Suppressor macrophage treated with lipopolysaccharide for 4 hours (primary cell): ENCODE results near the gene VWA8.
"Not testable (repeated sequence)": the region's sequence is repeated elsewhere in the genome, so short reads cannot be mapped to it uniquely, and the experiment has no call there.

Source experiments
- DNase-seq: peaks from one replicate; pipeline ENCODE4 v3.0.0-alpha.2; 2020

The VWA8 gene

GRCh38 chr13:41919741-41920487, 41.0 kb downstream of the VWA8 start:
- DNase-seq = no peak

GRCh38 chr13:41919031-41919740, 41.7 kb downstream of the VWA8 start:
- DNase-seq = no peak

- DNase-seq = peak; percentile 39
These were observed 43.3 kb downstream of the VWA8 start for GRCh38 chr13:41917641-41918040.

- DNase-seq = peak; percentile 57
These were observed 44.5 kb downstream of the VWA8 start for GRCh38 chr13:41916173-41916954.

GRCh38 chr13:41915081-41915480, 45.8 kb downstream of the VWA8 start:
- DNase-seq = no peak

GRCh38 chr13:41914552-41914951, 46.4 kb downstream of the VWA8 start:
- DNase-seq = no peak

- no peak for DNase-seq
These were observed 51.4 kb downstream of the VWA8 start for GRCh38 chr13:41909506-41909905.

GRCh38 chr13:41905600-41906254, 55.2 kb downstream of the VWA8 start:
- peak; percentile 46 for DNase-seq

GRCh38 chr13:41900918-41901317, 60.0 kb downstream of the VWA8 start:
- no peak for DNase-seq

GRCh38 chr13:41898411-41898810, 62.5 kb downstream of the VWA8 start:
- DNase-seq = not testable (repeated sequence)

- no peak for DNase-seq
These were observed 63.8 kb downstream of the VWA8 start for GRCh38 chr13:41897126-41897525.

- no peak for DNase-seq
These were observed 65.4 kb downstream of the VWA8 start for GRCh38 chr13:41895478-41895877.

- no peak for DNase-seq
These were observed 69.8 kb downstream of the VWA8 start for GRCh38 chr13:41891119-41891518.

- DNase-seq = no peak
These were observed 77.8 kb downstream of the VWA8 start for GRCh38 chr13:41883147-41883546.

GRCh38 chr13:41881890-41882289, 79.0 kb downstream of the VWA8 start:
- DNase-seq = not testable (repeated sequence)

GRCh38 chr13:41880966-41881365, 79.9 kb downstream of the VWA8 start:
- no peak for DNase-seq

- peak; percentile 90 for DNase-seq
These were observed 96.3 kb downstream of the VWA8 start for GRCh38 chr13:41864658-41865057.

- DNase-seq = not testable (repeated sequence)
These were observed 98.2 kb downstream of the VWA8 start for GRCh38 chr13:41862659-41863058.

GRCh38 chr13:41859565-41859964, 101.3 kb downstream of the VWA8 start:
- no peak for DNase-seq

- peak; percentile 32 for DNase-seq
These were observed 102.1 kb downstream of the VWA8 start for GRCh38 chr13:41858780-41859179.

- no peak for DNase-seq
These were observed 106.2 kb downstream of the VWA8 start for GRCh38 chr13:41854758-41855157.

- peak; percentile 82 for DNase-seq
These were observed 109.6 kb downstream of the VWA8 start for GRCh38 chr13:41851351-41851750.
